ENCODE results near the gene PDZD8. TPM values are rescaled to one million over a fixed set of nuclear protein-coding genes. Genes with fewer than 3 reads are reported as not detected.

PDZD8 gene
- total RNA-seq, 2 experiments from 2014 or later, result 10.5 to 26.4 TPM

- no peaks in the 10 kb centered on the region for H3K9me3 ChIP-seq (ENCODE audit: low read length)
- no peak overlapping the region for H3K4me3 ChIP-seq (ENCODE audit: low read depth, low read length, poor library complexity, severe bottlenecking)
- no peak overlapping the region for H3K27ac ChIP-seq (ENCODE audit: low read depth, low read length, poor library complexity, severe bottlenecking)
- peaks cover 98% of the 10 kb centered on the region for H3K79me2 ChIP-seq (ENCODE audit: insufficient read depth, low read depth, low read length)
- ChIA-PET CTCF (ENCODE audit: unreplicated experiment) (no interaction called here), POLR2A (no interaction called here)
- no TSS peak for BruUV-seq (replicated peaks)
- peaks cover 45% of the 10 kb centered on the region for H4K20me1 ChIP-seq (ENCODE audit: insufficient read depth, low read length)
- DNase-seq (ENCODE audit: low spot score), result no peak
- H3K9me2 ChIP-seq (ENCODE audit: insufficient read depth, low read length), result no peaks in the 10 kb centered on the region
- no peak overlapping the region for H2AFZ ChIP-seq (ENCODE audit: low read length)
- H3K4me2 ChIP-seq (ENCODE audit: low read length), result peak overlapping the region; percentile 15; the same call in 1 of the 2 replicates
- intact Hi-C loops (cut with micrococcal nuclease; ENCODE audit: unreplicated experiment), result no loop called here
- H3K36me3 ChIP-seq (ENCODE audit: insufficient read depth, low read length), result peaks cover 3% of the 10 kb centered on the region; the same call in 1 of the 2 replicates
- TF ChIP-seq CTCF (conservative IDR thresholded peaks at IDR 0.05; ENCODE audit: low read length) (no peak), EZH2phosphoT487 (IDR thresholded peaks at IDR 0.05; ENCODE audit: borderline replicate concordance, low read depth, low read length) (no peak)
- H3K4me1 ChIP-seq (ENCODE audit: insufficient read depth, low read length, poor library complexity, severe bottlenecking), result peaks cover 12% of the 10 kb centered on the region
These were observed 9.6 kb downstream of the PDZD8 start for GRCh38 chr10:117365612-117366011.

GRCh38 chr10:117364110-117364960 lies 10.9 kb downstream of the PDZD8 start:
- ChIA-PET POLR2A (interaction anchor here (1.6 kb wide), 1 partner anchor 7 kb away, joined by 6 read pairs; no protein-coding TSS in a partner anchor), CTCF (ENCODE audit: unreplicated experiment) (no interaction called here)
- Histone ChIP-seq H3K79me2 (ENCODE audit: insufficient read depth, low read depth, low read length) (peaks cover 94% of the 10 kb centered on the region), H3K36me3 (ENCODE audit: insufficient read depth, low read length) (peaks cover under 1% of the 10 kb centered on the region; the same call in 1 of the 2 replicates), H3K27ac (ENCODE audit: low read depth, low read length, poor library complexity, severe bottlenecking) (no peak overlapping the region), H3K4me2 (ENCODE audit: low read length) (no peak overlapping the region), H2AFZ (ENCODE audit: low read length) (no peak overlapping the region), H3K9me3 (ENCODE audit: low read length) (no peaks in the 10 kb centered on the region), H3K9me2 (ENCODE audit: insufficient read depth, low read length) (no peaks in the 10 kb centered on the region), H4K20me1 (ENCODE audit: insufficient read depth, low read length) (peaks cover 45% of the 10 kb centered on the region), H3K4me1 (ENCODE audit: insufficient read depth, low read length, poor library complexity, severe bottlenecking) (peaks cover 12% of the 10 kb centered on the region), H3K4me3 (ENCODE audit: low read depth, low read length, poor library complexity, severe bottlenecking) (no peak overlapping the region)
- no peak for DNase-seq (ENCODE audit: low spot score)
- TF ChIP-seq CTCF (conservative IDR thresholded peaks at IDR 0.05; ENCODE audit: low read length) (no peak), EZH2phosphoT487 (IDR thresholded peaks at IDR 0.05; ENCODE audit: borderline replicate concordance, low read depth, low read length) (no peak)
- intact Hi-C loops (cut with micrococcal nuclease; ENCODE audit: unreplicated experiment), result no loop called here
- BruUV-seq (replicated peaks), result no TSS peak

- no peak overlapping the region for H3K4me2 ChIP-seq (ENCODE audit: low read length)
- CTCF ChIA-PET (ENCODE audit: unreplicated experiment), result no interaction called here
- intact Hi-C loops (cut with micrococcal nuclease; ENCODE audit: unreplicated experiment), result no loop called here
These were observed 12.2 kb downstream of the PDZD8 start for GRCh38 chr10:117363028-117363427.

More at GRCh38 chr10:117363028-117363427, 12.2 kb downstream of the PDZD8 start:
- no peak for TF ChIP-seq CTCF (conservative IDR thresholded peaks at IDR 0.05; ENCODE audit: low read length)
- no peak for TF ChIP-seq EZH2phosphoT487 (IDR thresholded peaks at IDR 0.05; ENCODE audit: borderline replicate concordance, low read depth, low read length)
- Histone ChIP-seq H3K9me3 (ENCODE audit: low read length) (no peaks in the 10 kb centered on the region), H3K36me3 (ENCODE audit: insufficient read depth, low read length) (0 out of 2 replicates have a peak, but pooled peaks cover 4% of the 10 kb centered on the region), H3K4me1 (ENCODE audit: insufficient read depth, low read length, poor library complexity, severe bottlenecking) (peaks cover 12% of the 10 kb centered on the region), H3K27ac (ENCODE audit: low read depth, low read length, poor library complexity, severe bottlenecking) (no peak overlapping the region), H3K79me2 (ENCODE audit: insufficient read depth, low read depth, low read length) (peaks cover 85% of the 10 kb centered on the region), H2AFZ (ENCODE audit: low read length) (no peak overlapping the region), H3K9me2 (ENCODE audit: insufficient read depth, low read length) (no peaks in the 10 kb centered on the region), H4K20me1 (ENCODE audit: insufficient read depth, low read length) (peaks cover 42% of the 10 kb centered on the region), H3K4me3 (ENCODE audit: low read depth, low read length, poor library complexity, severe bottlenecking) (no peak overlapping the region)
- POLR2A ChIA-PET, result interaction anchor here (0.6 to 1.6 kb wide), 3 partner anchors 9 to 1750 kb away, joined by 3 to 6 read pairs (median 4); no protein-coding TSS in a partner anchor
- BruUV-seq (replicated peaks), result no TSS peak
- DNase-seq (ENCODE audit: low spot score), result no peak

All from OCI-LY7 (cell line).